GM19193 (cell line): ENCODE data around the gene TMEM132A.

Experiments used
- POLR2A ChIP-seq: IDR thresholded peaks from 4 replicates; pipeline ENCODE4 v1.6.1; 2011; ENCODE audit not compliant: insufficient read depth, insufficient read length; ENCODE audit errors: extremely low read depth

The TMEM132A gene

DNA sequence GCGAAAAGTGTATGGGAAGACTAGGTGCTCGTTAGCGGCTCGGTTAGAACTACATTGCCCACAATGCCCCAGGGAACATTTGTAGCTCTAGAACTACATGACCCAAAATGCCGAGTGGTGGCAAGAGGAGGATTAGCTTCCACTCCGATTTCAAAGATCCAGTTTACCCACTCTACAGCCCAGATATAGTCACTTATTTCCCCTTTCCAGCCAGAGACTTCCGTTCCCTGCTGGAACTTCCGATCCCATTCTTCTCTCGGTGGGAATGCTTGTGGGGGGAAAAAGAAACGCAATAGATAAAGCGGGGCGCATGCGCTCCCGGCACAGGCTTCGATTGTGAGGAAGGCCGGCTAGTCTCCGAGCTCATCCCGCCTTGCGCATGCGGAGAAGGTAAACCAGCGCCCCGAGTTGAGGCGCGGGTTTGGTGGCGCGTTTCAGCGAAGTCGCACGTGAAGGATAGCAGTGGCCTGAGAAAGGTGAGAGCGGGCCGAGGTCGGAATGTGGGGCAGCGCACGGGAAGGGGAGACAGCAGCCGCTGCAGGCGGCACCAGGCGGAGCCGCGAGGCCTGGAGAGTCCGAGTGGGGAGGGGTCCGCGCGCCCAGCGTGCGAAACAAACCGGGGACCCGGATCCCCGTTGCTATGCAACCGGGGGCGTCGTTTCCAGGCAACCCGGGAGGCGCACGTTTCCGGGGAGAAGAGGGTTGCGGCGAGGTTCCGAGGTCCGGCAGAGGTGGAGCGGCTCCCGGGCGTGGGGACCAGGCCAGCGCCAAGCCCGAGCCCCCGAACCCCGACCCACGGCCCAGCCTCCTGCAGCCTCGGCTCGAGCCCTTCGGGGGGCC is 10.2 kb upstream of the TMEM132A start, which contains the start of gene TMEM109:
Gene TMEM109, plus strand, starts transcription at position 366 of the 840 bp plus-strand sequence. CDS start 5,536 bp downstream, outside the sequence.
- peak; percentile 39 for TF ChIP-seq POLR2A

GRCh38 chr11:60914633-60915247 is 9.5 kb upstream of the TMEM132A start:
- no peak for TF ChIP-seq POLR2A

GRCh38 chr11:60915248-60915914 is 8.9 kb upstream of the TMEM132A start:
- TF ChIP-seq POLR2A, result peak; percentile 60

DNA sequence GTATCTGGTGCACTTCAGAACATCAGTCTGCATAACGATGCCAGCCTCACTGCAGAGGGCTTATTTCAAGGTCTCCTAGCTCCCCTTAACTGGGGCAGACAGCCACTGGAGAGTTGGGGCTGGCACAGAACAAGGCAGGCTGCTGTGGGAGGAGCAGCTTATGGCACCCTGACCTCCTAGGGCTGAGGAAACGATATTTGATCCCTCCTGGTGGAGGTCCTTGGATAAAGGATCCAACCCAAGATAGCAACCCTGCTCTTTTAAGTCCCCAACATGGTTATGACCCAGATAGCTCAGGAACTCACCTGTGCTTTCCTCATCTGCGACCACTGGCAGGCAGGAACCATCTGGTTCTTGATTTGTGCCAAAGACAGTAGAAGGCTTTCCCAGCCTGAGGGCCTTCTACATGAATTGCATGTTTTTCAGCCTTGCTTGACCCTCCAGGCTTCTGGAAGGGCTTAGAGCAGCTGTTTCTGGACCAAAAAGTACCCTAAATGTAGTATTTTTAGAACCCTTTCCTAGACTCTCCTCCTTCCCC is 7.5 kb upstream of the TMEM132A start:
- no peak for TF ChIP-seq POLR2A

- no peak for TF ChIP-seq POLR2A
Observed at GRCh38 chr11:60917267-60917666, 7.0 kb upstream of the TMEM132A start.

GRCh38 chr11:60918251-60918938 is 5.9 kb upstream of the TMEM132A start:
- TF ChIP-seq POLR2A, result no peak

- no peak for TF ChIP-seq POLR2A
Observed at GRCh38 chr11:60918939-60919265, 5.4 kb upstream of the TMEM132A start.

GRCh38 chr11:60919320-60919719 is 4.9 kb upstream of the TMEM132A start:
- TF ChIP-seq POLR2A, result no peak

- no peak for TF ChIP-seq POLR2A
Observed at GRCh38 chr11:60919956-60920355, 4.3 kb upstream of the TMEM132A start.

GRCh38 chr11:60921259-60921658 is 3.0 kb upstream of the TMEM132A start:
- no peak for TF ChIP-seq POLR2A

GRCh38 chr11:60921777-60922335 is 2.4 kb upstream of the TMEM132A start:
- no peak for TF ChIP-seq POLR2A

GRCh38 chr11:60922906-60923305 is 1.4 kb upstream of the TMEM132A start:
- no peak for TF ChIP-seq POLR2A

- TF ChIP-seq POLR2A, result no peak
Observed at GRCh38 chr11:60923326-60923725, 934 bp upstream of the TMEM132A start.

- peak; percentile 32 for TF ChIP-seq POLR2A
Observed at GRCh38 chr11:60923800-60924109, 505 bp upstream of the TMEM132A start.
